GM06990 (cell line): ENCODE data around the gene WHRN.

Experiments
- DNase-seq: peaks from one replicate; pipeline ENCODE4 v3.0.0-alpha.2; 2011; ENCODE audit not compliant: insufficient read length; ENCODE audit errors: extremely low read depth
- H3K27me3 ChIP-seq: replicated peaks from 2 replicates; pipeline ENCODE4 v1.6.0; 2011; ENCODE audit warnings: low read length; ENCODE audit not compliant: control insufficient read depth, insufficient read depth
- H3K36me3 ChIP-seq: 2 replicates; pipeline ENCODE4 v1.5.1; 2011; ENCODE audit warnings: low read length; ENCODE audit not compliant: control insufficient read depth, insufficient read depth
- H3K4me3 ChIP-seq: replicated peaks from 2 replicates; pipeline ENCODE4 v1.5.1; 2011; ENCODE audit warnings: low read depth, mild to moderate bottlenecking, control low read depth, low read length
- CTCF ChIP-seq: IDR thresholded peaks from 2 replicates; pipeline ENCODE4 v1.5.1; 2011; ENCODE audit warnings: low read length, control low read depth, mild to moderate bottlenecking, inconsistent platforms; ENCODE audit not compliant: insufficient read depth, poor library complexity, severe bottlenecking

Gene WHRN

GRCh38 chr9:114357360-114357759, 147.9 kb downstream of the WHRN start:
- Histone ChIP-seq H3K4me3 (no peak overlapping the region), H3K36me3 (peaks cover 54% of the 10 kb centered on the region), H3K27me3 (no peaks in the 10 kb centered on the region)
- TF ChIP-seq CTCF = no peak
- no peak for DNase-seq

GRCh38 chr9:114356792-114357191, 148.5 kb downstream of the WHRN start:
- no peak overlapping the region for H3K4me3 ChIP-seq
- peaks cover 49% of the 10 kb centered on the region for H3K36me3 ChIP-seq
- TF ChIP-seq CTCF = no peak
- no peaks in the 10 kb centered on the region for H3K27me3 ChIP-seq
- DNase-seq = no peak

- DNase-seq = no peak
- H3K27me3 ChIP-seq = no peaks in the 10 kb centered on the region
- H3K4me3 ChIP-seq = no peak overlapping the region
- TF ChIP-seq CTCF = no peak
- H3K36me3 ChIP-seq = peaks cover 44% of the 10 kb centered on the region
Observed at GRCh38 chr9:114355821-114356220, 149.5 kb downstream of the WHRN start.
